HepG2 (cell line): ENCODE data around the gene ALDH3A2. TPM values are rescaled to one million over a fixed set of nuclear protein-coding genes. Genes with fewer than 3 reads are reported as not detected.

Experiments
- AKNA ChIP-seq: sonication (generic); formaldehyde crosslinking; IDR thresholded peaks from 2 replicates; pipeline ENCODE4 v1.4.0; 2020; ENCODE audit warnings: missing genetic modification reagents, borderline replicate concordance
- CREB1 ChIP-seq, 2 experiments: fragments of 450-650 bp in 1 of 2; IDR thresholded peaks; 2 replicates each; pipeline ENCODE4 v1.6.1; 2016 to 2017; ENCODE audit warnings: control low read depth in 1 of 2, mild to moderate bottlenecking in 1 of 2, missing compliant biosample characterization in 1 of 2, missing genetic modification characterization in 1 of 2
- ETV6 ChIP-seq: sonication (generic); formaldehyde crosslinking; conservative IDR thresholded peaks from 2 replicates; pipeline ENCODE4 v1.4.0; 2020; ENCODE audit warnings: missing genetic modification reagents
- HDAC6 ChIP-seq: fragments of 200-600 bp; sonication (generic); IDR thresholded peaks from 2 replicates; pipeline ENCODE4 v1.7.0; 2017; ENCODE audit warnings: mild to moderate bottlenecking, antibody characterized with exemption, low read length, low read depth
- HNF1B ChIP-seq: sonication (generic); formaldehyde crosslinking; IDR thresholded peaks from 2 replicates; pipeline ENCODE4 v1.5.1; 2020; ENCODE audit warnings: mild to moderate bottlenecking, moderate library complexity, missing genetic modification reagents
- HNRNPH1 ChIP-seq: fragments of 200-400 bp; formaldehyde crosslinking; optimal IDR thresholded peaks from 2 replicates; pipeline ENCODE3; 2017; ENCODE audit warnings: mild to moderate bottlenecking, low read depth, low read length
- KMT2A ChIP-seq: sonication (generic); formaldehyde crosslinking; IDR thresholded peaks from 2 replicates; pipeline ENCODE4 v1.4.0; 2020; ENCODE audit warnings: missing genetic modification reagents
- NKX3-1 ChIP-seq: sonication (generic); formaldehyde crosslinking; IDR thresholded peaks from 2 replicates; pipeline ENCODE4 v1.5.0; 2020; ENCODE audit warnings: missing genetic modification reagents
- NR1H2 ChIP-seq: sonication (generic); formaldehyde crosslinking; IDR thresholded peaks from 2 replicates; pipeline ENCODE4 v1.8.1; 2022; ENCODE audit warnings: low read depth, missing genetic modification reagents, borderline replicate concordance
- POLR2A ChIP-seq, 2 experiments: IDR thresholded peaks; 2 replicates each; pipeline ENCODE4 v1.6.1; 2011; ENCODE audit warnings: low read depth in 2 of 2, low read length in 2 of 2, mild to moderate bottlenecking in 1 of 2, moderate library complexity in 1 of 2; ENCODE audit not compliant: insufficient read depth in 1 of 2
- RARG ChIP-seq: sonication (generic); formaldehyde crosslinking; IDR thresholded peaks from 2 replicates; pipeline ENCODE4 v1.4.0; 2020; ENCODE audit warnings: low read depth, mild to moderate bottlenecking, missing genetic modification reagents
- RFX3 ChIP-seq: IDR thresholded peaks from 2 replicates; pipeline ENCODE4 v1.6.1; 2016; ENCODE audit warnings: missing biosample characterization, missing genetic modification reagents
- SP2 ChIP-seq: sonication (generic); formaldehyde crosslinking; IDR thresholded peaks from 2 replicates; pipeline ENCODE4 v1.5.1; 2020; ENCODE audit warnings: mild to moderate bottlenecking, missing genetic modification reagents
- SYNCRIP ChIP-seq: fragments of 200-400 bp; formaldehyde crosslinking; IDR thresholded peaks from 2 replicates; pipeline ENCODE4 v1.6.1; 2018; ENCODE audit warnings: mild to moderate bottlenecking, low read depth, low read length; ENCODE audit not compliant: insufficient read depth
- ZBTB33 ChIP-seq: sonication (generic); formaldehyde crosslinking; IDR thresholded peaks from 2 replicates; pipeline ENCODE4 v1.4.0; 2020; ENCODE audit warnings: missing genetic modification reagents
- ZNF207 ChIP-seq: fragments of 450-650 bp; IDR thresholded peaks from 2 replicates; pipeline ENCODE4 v1.6.1; 2016; ENCODE audit warnings: antibody characterized with exemption, borderline replicate concordance
- ZNF33A ChIP-seq: sonication (generic); formaldehyde crosslinking; IDR thresholded peaks from 2 replicates; pipeline ENCODE4 v1.5.1; 2020; ENCODE audit warnings: missing genetic modification reagents, mild to moderate bottlenecking, moderate library complexity, borderline replicate concordance
- ZNF367 ChIP-seq: sonication (generic); formaldehyde crosslinking; IDR thresholded peaks from 2 replicates; pipeline ENCODE4 v1.4.0; 2020; ENCODE audit warnings: missing genetic modification reagents, borderline replicate concordance
- ZNF644 ChIP-seq: IDR thresholded peaks from 2 replicates; pipeline ENCODE4 v1.6.1; 2016; ENCODE audit warnings: low read depth
- ZNF788 ChIP-seq: sonication (generic); formaldehyde crosslinking; IDR thresholded peaks from 2 replicates; pipeline ENCODE4 v1.5.0; 2020; ENCODE audit warnings: mild to moderate bottlenecking, missing genetic modification reagents, borderline replicate concordance
- ZNF839 ChIP-seq: sonication (generic); formaldehyde crosslinking; IDR thresholded peaks from 2 replicates; pipeline ENCODE4 v1.4.0; 2020; ENCODE audit warnings: missing genetic modification reagents, mild to moderate bottlenecking, borderline replicate concordance
- polyA plus RNA-seq, 8 experiments: library from polyadenylated mRNA; depleted of rRNA in 3 of 8; stranded (reverse) in 7 of 8; unstranded in 1 of 8; fragments of >200 nt; fragmentation: Illumina TruSeq in 4 of 8; extraction: Trizol in 4 of 8; gene quantifications; 2 replicates each; pipeline versions ENCODE4 v1.2.1 to v1.2.3, GENCODE V29; 2011 to 2016; ENCODE audit warnings: low read depth in 4 of 8, missing spikeins in 1 of 8, mixed read lengths in 1 of 8; ENCODE audit not compliant: insufficient read depth in 1 of 8
- total RNA-seq, 5 experiments: library from RNA; depleted of rRNA; stranded (reverse); fragments of >200 nt; fragmentation: Illumina TruSeq; extraction: Trizol; gene quantifications; 2 replicates each; pipeline ENCODE4 v1.2.3, GENCODE V29; 2016; ENCODE audit warnings: low read depth in 1 of 5

ALDH3A2 gene
- total and polyA plus RNA-seq, 2 of the 13 experiments (the other 11 are each of a cell fraction or from before 2014, with no cell fraction given): 80.8 to 180 TPM

- 0 out of 2 replicates have a peak, but pooled peaks have one; percentile 28 for TF ChIP-seq HNF1B (CRISPR knock-in tag)
- no peak for TF ChIP-seq HNRNPH1
- TF ChIP-seq ZNF788 (CRISPR knock-in tag): peak; percentile 19; the same call in 1 of the 2 replicates
- TF ChIP-seq KMT2A (CRISPR knock-in tag): peak; percentile 42; the same call in 1 of the 2 replicates
- TF ChIP-seq HDAC6: no peak
- no peak for TF ChIP-seq RARG (CRISPR knock-in tag)
- TF ChIP-seq ZNF367 (CRISPR knock-in tag): no peak
- no peak for TF ChIP-seq NR1H2 (CRISPR knock-in tag)
- TF ChIP-seq SYNCRIP: no peak
- TF ChIP-seq ZNF207: no peak
- peak; percentile 10; the same call in 1 of the 2 replicates for TF ChIP-seq CREB1 (IDR thresholded peaks at IDR 0.05)
- peak; percentile 78 for TF ChIP-seq CREB1 (CRISPR knock-in tag; IDR thresholded peaks at IDR 0.05)
- TF ChIP-seq NKX3-1 (CRISPR knock-in tag): no peak
- no peak for TF ChIP-seq ZBTB33 (CRISPR knock-in tag)
- no peak for TF ChIP-seq AKNA (CRISPR knock-in tag)
- TF ChIP-seq ZNF33A (CRISPR knock-in tag): no peak
- no peak for TF ChIP-seq SP2 (CRISPR knock-in tag)
- TF ChIP-seq ETV6 (CRISPR knock-in tag): no peak
- no peak; the same call in 1 of the 2 replicates for TF ChIP-seq RFX3 (CRISPR knock-in tag)
- TF ChIP-seq POLR2A (IDR thresholded peaks at IDR 0.05; ENCODE audit: insufficient read depth in 1 of 2, low read depth in 2 of 2, low read length in 2 of 2): 0 out of 4 replicates have a peak, but pooled peaks of 1 of the 2 experiments have one; percentile 22
- TF ChIP-seq ZNF839: no peak
- TF ChIP-seq ZNF644: 0 out of 2 replicates have a peak, but pooled peaks have one; percentile 82
Measured at GRCh38 chr17:19660219-19660870, 11.8 kb downstream of the ALDH3A2 start (continued).
